Panc1 (cell line): ENCODE data around the gene TRIOBP. TPM values are rescaled to one million over a fixed set of nuclear protein-coding genes. Genes with fewer than 3 reads are reported as not detected.

ENCODE experiments used
- ATAC-seq: fragments of 200-7000 bp; cut with Tn5 transposase; 2 replicates; pipeline ENCODE4 v1.9.1; 2020; ENCODE audit warnings: mild to moderate bottlenecking, moderate library complexity
- BruUV-seq: library from RNA; stranded (reverse); fragments of 400-500 nt; replicated peaks from 2 replicates; lab custom pipeline; 2021; lab: Mats Ljungman, UMichigan
- CTCF ChIA-PET: fragments of 300-600 bp; sonication (Branson Sonifier 250); formaldehyde crosslinking; loops from one replicate; lab custom pipeline; 2022; ENCODE audit warnings: antibody characterized with exemption; lab: Charles Lee
- POLR2A ChIA-PET: fragments of 300-600 bp; sonication (Branson Sonifier 250); formaldehyde crosslinking; loops from one replicate; lab custom pipeline; 2022; ENCODE audit warnings: antibody characterized with exemption; lab: Charles Lee
- DNase-seq: peaks from one replicate; pipeline ENCODE4 v3.0.0-alpha.2; 2010; ENCODE audit warnings: low read depth, low spot score
- H3K27ac ChIP-seq: 2 replicates; pipeline ENCODE4 v1.5.1; 2011; ENCODE audit warnings: mild to moderate bottlenecking, low read length, inconsistent platforms
- H3K27me3 ChIP-seq: fragments of 200-500 bp; sonication (Bioruptor generic); 2 replicates; pipeline ENCODE4 v1.6.0; 2014; ENCODE audit warnings: low read length, inconsistent platforms; ENCODE audit not compliant: control insufficient read depth, insufficient read depth
- H3K36me3 ChIP-seq: fragments of 200-500 bp; sonication (Bioruptor generic); 2 replicates; pipeline ENCODE4 v1.5.1; 2014; ENCODE audit warnings: inconsistent platforms, mild to moderate bottlenecking, low read length, moderate library complexity; ENCODE audit not compliant: control insufficient read depth, insufficient read depth
- H3K4me1 ChIP-seq: 2 replicates; pipeline ENCODE4 v1.5.1; 2011; ENCODE audit warnings: inconsistent platforms, mild to moderate bottlenecking, low read length, moderate library complexity; ENCODE audit not compliant: control insufficient read depth, insufficient read depth
- H3K4me3 ChIP-seq, 2 experiments: 2 replicates each; pipeline ENCODE4 v1.5.1; 2011 to 2012; ENCODE audit warnings: low read depth in 2 of 2, low read length in 2 of 2, mild to moderate bottlenecking in 2 of 2, inconsistent platforms in 1 of 2, moderate library complexity in 1 of 2
- H3K9me3 ChIP-seq: fragments of 200-500 bp; sonication (Bioruptor generic); 2 replicates; pipeline ENCODE4 v1.5.1; 2014; ENCODE audit warnings: low read depth, mild to moderate bottlenecking, inconsistent platforms, low read length, moderate library complexity; ENCODE audit not compliant: control insufficient read depth, insufficient read depth
- CTCF ChIP-seq: fragments of 450-650 bp; IDR thresholded peaks from 2 replicates; pipeline ENCODE4 v1.5.1; 2017; ENCODE audit warnings: mild to moderate bottlenecking
- POLR2AphosphoS5 ChIP-seq: IDR thresholded peaks from 2 replicates; pipeline ENCODE4 v1.6.1; 2012; ENCODE audit warnings: mild to moderate bottlenecking, low read depth, low read length, moderate library complexity
- SIN3A ChIP-seq: IDR thresholded peaks from 2 replicates; pipeline ENCODE4 v1.6.1; 2012; ENCODE audit warnings: low read depth, mild to moderate bottlenecking, low read length, moderate library complexity, borderline replicate concordance; ENCODE audit not compliant: insufficient read depth
- TCF7L2 ChIP-seq: IDR thresholded peaks from 2 replicates; pipeline ENCODE4 v1.6.1; 2011; ENCODE audit warnings: mild to moderate bottlenecking, low read depth, low read length, inconsistent platforms
- in situ Hi-C: cut with HindIII; loops from 2 replicates; pipeline ENCODE4 v1.10.0; 2016; ENCODE audit warnings: low sequenced_read_pairs, low pct_unique_long_range_greater_than_20kb
- intact Hi-C: fragments of 100-400 bp; cut with micrococcal nuclease; formaldehyde crosslinking; loops from one replicate; pipeline ENCODE4 v1.10.0; 2022; ENCODE audit not compliant: unreplicated experiment
- total RNA-seq: library from RNA; stranded (reverse); gene quantifications from one replicate; pipeline ENCODE4 v1.2.1, GENCODE V29; 2021; ENCODE audit not compliant: unreplicated experiment
- TF ChIP-seq, protein P1 (sequence below), 2 experiments: IDR thresholded peaks; 2 replicates each; pipeline ENCODE4 v1.6.1; 2011 to 2012; ENCODE audit warnings: low read depth in 2 of 2, control low read depth in 1 of 2, low read length in 1 of 2, mild to moderate bottlenecking in 1 of 2, moderate library complexity in 1 of 2; ENCODE audit not compliant: insufficient read depth in 1 of 2

Gene TRIOBP
- total RNA-seq, 1 experiment from 2014 or later, result 50.5 TPM

DNA sequence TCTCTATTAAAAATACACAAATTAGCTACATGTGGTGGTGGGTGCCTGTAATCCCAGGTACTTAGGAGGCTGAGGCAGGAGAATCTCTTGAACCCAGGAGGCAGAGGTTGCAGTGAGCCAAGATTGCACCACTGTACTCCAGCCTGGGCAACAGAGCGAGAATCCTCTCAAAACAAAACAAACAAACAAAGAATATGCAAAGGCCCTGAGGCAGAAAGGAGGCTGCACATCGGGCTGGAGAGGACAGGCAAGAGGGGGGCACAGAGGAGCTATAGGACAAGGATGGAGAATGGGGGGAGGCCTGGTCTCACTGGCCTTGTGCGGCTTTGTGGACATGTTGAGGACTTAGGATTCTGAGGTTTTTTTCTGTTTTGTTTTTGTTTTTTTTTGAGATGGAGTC lies 8.4 kb downstream of the TRIOBP start:
- intact Hi-C loops, result no loop called here
- H3K4me3 ChIP-seq, result no peak overlapping the region
- no peaks in the 10 kb centered on the region for H3K4me1 ChIP-seq
- H3K27me3 ChIP-seq, result no peaks in the 10 kb centered on the region
- POLR2A ChIA-PET, result no interaction called here
- H3K27ac ChIP-seq, result no peak overlapping the region
- ATAC-seq (no peak), DNase-seq (no peak)
- no peaks in the 10 kb centered on the region for H3K36me3 ChIP-seq
- no peaks in the 10 kb centered on the region for H3K9me3 ChIP-seq
- in situ Hi-C loops, result no loop called here
- no peak for TF ChIP-seq TCF7L2
- no peak for TF ChIP-seq CTCF
- no peak for TF ChIP-seq SIN3A
- TF ChIP-seq, protein P1, sequence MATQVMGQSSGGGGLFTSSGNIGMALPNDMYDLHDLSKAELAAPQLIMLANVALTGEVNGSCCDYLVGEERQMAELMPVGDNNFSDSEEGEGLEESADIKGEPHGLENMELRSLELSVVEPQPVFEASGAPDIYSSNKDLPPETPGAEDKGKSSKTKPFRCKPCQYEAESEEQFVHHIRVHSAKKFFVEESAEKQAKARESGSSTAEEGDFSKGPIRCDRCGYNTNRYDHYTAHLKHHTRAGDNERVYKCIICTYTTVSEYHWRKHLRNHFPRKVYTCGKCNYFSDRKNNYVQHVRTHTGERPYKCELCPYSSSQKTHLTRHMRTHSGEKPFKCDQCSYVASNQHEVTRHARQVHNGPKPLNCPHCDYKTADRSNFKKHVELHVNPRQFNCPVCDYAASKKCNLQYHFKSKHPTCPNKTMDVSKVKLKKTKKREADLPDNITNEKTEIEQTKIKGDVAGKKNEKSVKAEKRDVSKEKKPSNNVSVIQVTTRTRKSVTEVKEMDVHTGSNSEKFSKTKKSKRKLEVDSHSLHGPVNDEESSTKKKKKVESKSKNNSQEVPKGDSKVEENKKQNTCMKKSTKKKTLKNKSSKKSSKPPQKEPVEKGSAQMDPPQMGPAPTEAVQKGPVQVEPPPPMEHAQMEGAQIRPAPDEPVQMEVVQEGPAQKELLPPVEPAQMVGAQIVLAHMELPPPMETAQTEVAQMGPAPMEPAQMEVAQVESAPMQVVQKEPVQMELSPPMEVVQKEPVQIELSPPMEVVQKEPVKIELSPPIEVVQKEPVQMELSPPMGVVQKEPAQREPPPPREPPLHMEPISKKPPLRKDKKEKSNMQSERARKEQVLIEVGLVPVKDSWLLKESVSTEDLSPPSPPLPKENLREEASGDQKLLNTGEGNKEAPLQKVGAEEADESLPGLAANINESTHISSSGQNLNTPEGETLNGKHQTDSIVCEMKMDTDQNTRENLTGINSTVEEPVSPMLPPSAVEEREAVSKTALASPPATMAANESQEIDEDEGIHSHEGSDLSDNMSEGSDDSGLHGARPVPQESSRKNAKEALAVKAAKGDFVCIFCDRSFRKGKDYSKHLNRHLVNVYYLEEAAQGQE (IDR thresholded peaks at IDR 0.05; ENCODE audit: insufficient read depth in 1 of 2, low read depth in 2 of 2, low read length in 1 of 2), result no peak
- TF ChIP-seq POLR2AphosphoS5, result no peak
- BruUV-seq, result no TSS peak
- CTCF ChIA-PET, result no interaction called here

DNA sequence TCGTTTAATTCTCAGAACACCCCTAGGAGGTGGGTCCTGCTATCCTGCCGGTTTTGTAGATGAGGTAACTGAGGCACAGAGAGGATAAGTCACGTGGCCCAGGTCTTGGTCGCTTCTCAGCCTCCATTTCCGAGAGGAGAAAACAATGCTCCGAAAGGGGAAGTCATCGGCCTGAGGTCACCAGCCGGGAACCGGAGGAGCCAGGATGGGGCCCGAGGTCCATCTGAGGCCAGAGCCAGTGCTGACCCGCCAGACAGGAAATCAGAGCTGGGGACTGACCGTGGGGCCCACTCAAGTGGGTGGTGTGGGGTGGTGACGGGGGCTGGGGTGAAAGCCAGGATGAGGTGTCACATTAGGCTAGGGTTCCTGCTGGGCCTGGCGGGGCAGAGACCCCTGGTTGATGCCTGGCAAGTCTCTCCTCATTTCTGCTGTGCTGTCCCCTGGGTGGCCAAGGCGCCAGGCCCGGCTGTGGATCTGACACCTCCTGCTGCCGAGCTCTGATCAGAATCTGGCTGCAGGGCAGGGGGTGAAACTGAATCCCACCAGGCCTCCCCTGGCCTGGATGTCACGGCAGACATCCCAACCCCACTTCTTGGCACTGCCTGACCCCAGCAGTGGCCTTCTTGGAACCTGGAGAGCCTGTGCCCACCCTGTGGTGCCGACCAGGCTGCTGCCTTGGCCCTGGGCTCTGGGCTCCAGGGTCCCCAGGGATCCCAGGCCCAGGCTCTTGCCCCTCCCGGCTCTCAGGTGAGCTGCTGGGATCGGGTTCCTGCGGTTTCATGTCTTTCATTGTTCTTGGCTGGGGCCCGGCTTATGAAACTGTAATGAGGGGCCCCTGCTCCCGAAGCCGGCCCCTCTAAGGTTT lies 12.0 kb downstream of the TRIOBP start:
- TF ChIP-seq TCF7L2, result no peak
- no peak for TF ChIP-seq CTCF
- TF ChIP-seq SIN3A, result no peak
- TF ChIP-seq, protein P1 (IDR thresholded peaks at IDR 0.05; ENCODE audit: insufficient read depth in 1 of 2, low read depth in 2 of 2, low read length in 1 of 2), result no peak
- no peak for TF ChIP-seq POLR2AphosphoS5
- ChIA-PET CTCF (no interaction called here), POLR2A (no interaction called here)
- Histone ChIP-seq H3K9me3 (no peaks in the 10 kb centered on the region), H3K27ac (no peak overlapping the region), H3K4me3 (no peak overlapping the region), H3K27me3 (no peaks in the 10 kb centered on the region), H3K36me3 (no peaks in the 10 kb centered on the region), H3K4me1 (no peaks in the 10 kb centered on the region)
- BruUV-seq, result no TSS peak
- no peak for DNase-seq
- no peak for ATAC-seq
- in situ Hi-C loops, result no loop called here
- intact Hi-C loops, result no loop called here
